Stimulated activated CD8-positive, alpha-beta memory T cell treated with anti-CD3 and anti-CD28 coated beads, Interleukin-12 subunit alpha, Interleukin-12 subunit beta, amount 100 ng/mL, for 24 hours (primary cell): ENCODE results near the gene TF.
"Not testable (repeated sequence)": the region's sequence is repeated elsewhere in the genome, so short reads cannot be mapped to it uniquely, and the experiment has no call there.

Experiments used
- DNase-seq: peaks from one replicate; pipeline ENCODE4 v3.0.0-alpha.2; 2020; ENCODE audit errors: extremely low read depth

Gene TF

DNA sequence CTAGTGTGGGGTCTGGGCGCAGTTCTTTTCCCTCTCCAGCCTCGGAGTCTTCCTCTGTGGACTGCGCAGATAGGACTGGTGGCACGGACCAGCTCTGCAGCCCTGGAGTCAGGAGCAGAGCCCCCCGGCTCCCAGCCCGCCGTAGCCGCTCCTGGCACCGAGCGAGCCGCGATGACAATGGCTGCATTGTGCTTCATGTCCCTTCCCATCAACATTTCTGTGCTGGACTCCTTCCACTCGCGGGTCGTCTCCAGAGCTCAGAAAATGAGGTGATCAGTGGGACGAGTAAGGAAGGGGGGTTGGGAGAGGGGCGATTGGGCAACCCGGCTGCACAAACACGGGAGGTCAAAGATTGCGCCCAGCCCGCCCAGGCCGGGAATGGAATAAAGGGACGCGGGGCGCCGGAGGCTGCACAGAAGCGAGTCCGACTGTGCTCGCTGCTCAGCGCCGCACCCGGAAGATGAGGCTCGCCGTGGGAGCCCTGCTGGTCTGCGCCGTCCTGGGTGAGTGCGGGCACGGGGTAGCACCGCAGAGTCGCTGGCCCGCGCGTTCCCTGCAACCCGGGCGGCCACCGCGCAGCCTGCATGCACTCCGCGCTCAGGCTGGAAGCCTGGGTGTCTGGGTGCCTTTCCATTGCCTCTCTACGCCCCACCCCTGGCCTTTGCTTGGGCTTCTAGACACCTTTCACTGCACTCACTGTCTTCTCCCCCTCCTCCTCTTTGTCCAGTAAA is at the start of gene TF:
TSS of gene TF (plus strand) at position 413 of the 731 bp plus-strand sequence. CDS start at position 461, 48 bp downstream.
- DNase-seq: no peak

- DNase-seq: no peak
Measured at GRCh38 chr3:133697960-133698359, 48.2 kb upstream of the TF start.

DNA sequence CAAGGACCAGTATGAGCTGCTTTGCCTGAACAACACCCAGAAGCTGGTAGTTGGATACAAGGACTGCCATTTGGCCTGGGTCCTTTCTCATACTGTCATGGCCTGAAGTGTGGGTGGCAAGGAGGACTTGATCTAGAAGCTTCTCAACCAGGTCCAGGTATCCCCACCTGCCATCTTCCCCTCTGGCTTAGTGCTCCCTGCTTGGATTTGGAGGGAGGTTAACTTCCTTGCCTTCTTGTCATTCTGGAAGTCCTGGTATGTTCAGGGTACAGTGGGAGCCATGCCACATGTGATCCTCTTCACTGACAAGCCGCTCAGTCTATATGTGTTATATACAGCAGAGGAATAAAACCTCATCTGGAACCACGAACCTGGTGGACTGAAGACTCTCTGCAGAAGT is 46.7 kb upstream of the TF start:
- no peak for DNase-seq

- DNase-seq: no peak
Measured at GRCh38 chr3:133699903-133700302, 46.3 kb upstream of the TF start.

DNA sequence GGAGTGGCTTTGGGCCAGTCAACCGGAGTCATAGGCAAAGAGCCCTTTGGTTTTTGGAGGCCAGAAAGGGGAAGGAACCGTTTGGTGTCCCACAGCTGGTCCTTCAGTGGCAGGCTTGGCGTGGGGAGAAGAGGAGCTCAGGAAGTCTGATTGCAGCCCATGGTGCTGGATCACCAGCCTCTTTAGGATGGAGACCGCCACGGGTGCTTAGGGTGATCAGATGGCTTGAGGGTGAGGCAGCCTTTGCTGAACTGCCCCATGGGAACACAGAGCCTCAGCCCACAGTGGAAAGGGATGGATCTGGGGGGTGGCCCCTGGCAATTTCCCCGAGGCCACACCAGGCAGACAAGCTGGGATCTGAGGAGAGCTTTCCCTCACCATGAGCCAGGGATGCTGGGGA is 45.8 kb upstream of the TF start:
- DNase-seq: no peak

GRCh38 chr3:133701435-133702358 is 44.5 kb upstream of the TF start:
- no peak for DNase-seq

DNA sequence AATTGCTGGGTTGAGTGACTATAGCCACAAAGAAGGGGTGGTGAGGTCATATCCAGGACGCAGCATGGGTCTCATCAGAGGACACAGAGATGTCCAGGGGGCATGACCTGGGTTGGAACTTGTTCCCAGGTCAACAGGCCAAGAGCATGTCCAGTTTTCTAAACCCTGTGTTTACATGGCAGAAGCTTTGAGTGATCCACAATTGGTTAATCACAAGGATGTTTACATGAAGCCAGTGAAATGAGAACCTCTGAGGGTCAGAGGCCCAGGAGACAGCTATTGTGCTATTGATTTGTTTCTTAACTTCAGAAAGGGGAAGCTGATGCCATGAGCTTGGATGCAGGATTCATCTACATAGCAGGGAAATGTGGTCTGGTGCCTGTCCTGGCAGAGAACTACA is 42.3 kb upstream of the TF start:
- no peak for DNase-seq

GRCh38 chr3:133706033-133706432 is 40.2 kb upstream of the TF start:
- DNase-seq: no peak

DNA sequence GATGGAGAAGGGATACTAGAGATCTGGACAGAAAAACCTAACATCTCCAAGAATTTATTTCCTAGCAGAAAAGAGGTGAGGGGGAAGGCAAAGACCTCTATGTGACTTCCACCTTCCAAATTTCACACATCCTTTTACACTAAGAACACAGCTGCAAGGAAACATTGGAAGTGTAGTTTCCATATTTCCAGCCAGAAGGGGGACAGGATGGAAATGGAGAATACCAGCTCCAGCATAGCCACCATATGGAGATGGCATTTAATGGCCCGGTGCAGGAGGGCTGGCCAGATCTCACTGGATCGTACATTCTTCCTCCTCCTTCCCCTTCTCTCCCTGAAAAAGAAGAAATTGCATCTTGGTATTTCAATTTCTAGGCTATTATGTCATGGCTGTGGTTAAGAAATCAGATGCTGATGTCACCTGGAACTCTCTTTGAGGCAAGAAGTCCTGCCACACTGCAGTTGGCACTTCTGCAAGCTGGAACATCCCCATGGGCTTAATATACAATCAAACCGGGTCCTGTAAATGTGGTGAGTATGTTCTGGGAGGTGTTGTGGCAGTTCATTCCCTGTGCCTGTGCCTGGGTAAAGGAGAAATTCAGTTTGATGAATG is 36.9 kb upstream of the TF start:
- no peak for DNase-seq

DNA sequence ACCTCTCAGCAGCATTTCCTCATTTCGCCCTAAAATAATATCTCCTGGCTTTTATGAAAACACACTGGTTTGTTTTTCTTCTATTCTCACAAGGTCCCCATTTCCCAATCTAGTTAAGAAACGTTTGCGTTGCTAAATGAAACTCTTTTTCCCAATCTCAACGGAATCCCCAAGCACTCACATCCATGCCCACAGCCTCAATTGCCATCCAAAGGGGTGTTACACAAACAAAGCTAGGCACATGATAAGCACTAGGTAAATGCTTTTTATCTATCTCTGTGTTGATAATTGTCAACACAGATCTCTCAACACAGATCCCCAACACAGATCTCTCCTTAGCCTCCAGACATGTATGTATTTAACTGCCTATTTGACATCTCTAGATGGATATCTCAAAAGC is 35.2 kb upstream of the TF start:
- no peak for DNase-seq

DNA sequence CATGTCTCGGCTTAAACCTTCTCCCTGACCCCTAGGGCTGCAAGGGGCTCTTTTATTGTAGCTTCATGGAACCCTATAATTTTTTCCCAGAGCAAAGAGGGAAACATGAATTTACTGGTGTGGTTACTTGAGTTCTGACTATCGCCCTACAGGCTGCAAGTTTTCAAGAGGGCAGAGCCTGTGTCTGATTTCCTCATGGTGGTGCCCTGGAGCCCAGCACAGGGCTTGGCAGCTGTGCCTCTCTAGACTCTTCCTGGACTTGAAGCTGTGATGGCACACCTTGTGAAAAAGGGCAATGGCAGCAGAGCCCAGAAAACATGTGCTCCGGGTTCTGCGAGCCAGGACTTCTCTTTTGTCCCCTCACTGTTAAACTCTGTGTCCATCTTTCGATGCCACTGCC is 34.2 kb upstream of the TF start:
- no peak for DNase-seq

- no peak for DNase-seq
Measured at GRCh38 chr3:133713347-133713746, 32.8 kb upstream of the TF start.

- DNase-seq: no peak
Measured at GRCh38 chr3:133717424-133717823, 28.8 kb upstream of the TF start.

GRCh38 chr3:133722935-133723334 is 23.3 kb upstream of the TF start:
- no peak for DNase-seq

DNA sequence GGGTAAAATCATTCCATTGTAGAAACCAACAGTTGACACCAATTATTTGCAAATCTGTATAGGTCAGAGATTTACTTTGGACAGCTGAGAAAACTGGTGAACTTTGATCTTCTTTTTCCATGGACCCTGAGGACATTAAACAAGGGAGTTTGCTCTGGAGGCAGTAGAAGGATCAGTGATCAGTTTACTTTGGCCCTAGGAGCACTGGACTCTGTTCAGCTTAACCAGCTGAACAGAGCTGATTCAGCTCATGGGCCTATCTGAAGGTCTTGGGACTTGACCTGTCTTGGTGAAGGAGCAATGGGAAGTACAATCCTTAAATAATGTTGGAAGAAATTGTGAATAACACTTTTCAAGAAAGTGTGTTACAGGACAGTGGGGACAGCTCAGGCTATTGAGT is 15.2 kb upstream of the TF start:
- DNase-seq: no peak

- not testable (repeated sequence) for DNase-seq
Measured at GRCh38 chr3:133732231-133732630, 14.0 kb upstream of the TF start.

DNA sequence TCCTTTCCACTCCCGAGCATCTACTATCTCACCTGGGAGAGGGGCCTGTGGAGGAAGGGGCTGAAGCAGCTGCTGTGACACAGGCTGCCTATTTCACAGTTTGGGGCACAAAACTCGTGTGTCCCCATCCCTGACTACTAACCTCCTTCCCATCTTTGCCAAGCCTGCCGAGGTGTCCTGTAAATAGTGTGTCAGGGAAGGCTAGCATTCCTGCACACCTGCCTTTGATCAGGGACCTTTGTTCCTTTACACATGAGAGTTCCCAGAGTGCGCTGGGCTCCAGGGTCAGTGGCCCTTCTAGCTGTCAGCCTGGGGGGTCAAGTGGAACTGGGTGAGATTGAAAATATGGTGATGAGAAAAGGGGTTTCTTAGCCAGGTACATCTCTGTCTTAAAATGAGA is 13.0 kb upstream of the TF start:
- DNase-seq: no peak

GRCh38 chr3:133734305-133734704 is 11.9 kb upstream of the TF start:
- no peak for DNase-seq

GRCh38 chr3:133742351-133743091 is 3.7 kb upstream of the TF start:
- no peak for DNase-seq

DNA sequence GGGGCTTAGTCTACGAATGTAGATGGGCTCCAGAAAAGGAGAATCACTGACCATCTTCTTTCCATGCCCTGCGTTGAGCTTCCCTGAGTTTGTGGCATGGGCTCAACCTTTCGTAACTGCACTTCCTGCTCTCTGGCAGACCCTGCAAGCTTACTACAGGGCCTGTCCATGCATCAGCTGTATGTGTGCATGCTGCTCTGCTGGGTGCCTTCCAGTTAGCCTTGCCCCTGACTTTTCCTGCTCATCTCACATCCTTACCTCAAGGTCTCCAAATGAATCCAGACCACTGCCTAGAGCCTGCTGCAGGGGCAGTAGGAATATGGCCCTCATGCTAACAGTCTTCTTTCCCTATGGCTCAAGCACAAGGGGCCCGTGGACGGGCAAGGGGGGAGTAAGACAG is 2.0 kb upstream of the TF start:
- DNase-seq: no peak

GRCh38 chr3:133745108-133745507 is 1.1 kb upstream of the TF start:
- no peak for DNase-seq

DNA sequence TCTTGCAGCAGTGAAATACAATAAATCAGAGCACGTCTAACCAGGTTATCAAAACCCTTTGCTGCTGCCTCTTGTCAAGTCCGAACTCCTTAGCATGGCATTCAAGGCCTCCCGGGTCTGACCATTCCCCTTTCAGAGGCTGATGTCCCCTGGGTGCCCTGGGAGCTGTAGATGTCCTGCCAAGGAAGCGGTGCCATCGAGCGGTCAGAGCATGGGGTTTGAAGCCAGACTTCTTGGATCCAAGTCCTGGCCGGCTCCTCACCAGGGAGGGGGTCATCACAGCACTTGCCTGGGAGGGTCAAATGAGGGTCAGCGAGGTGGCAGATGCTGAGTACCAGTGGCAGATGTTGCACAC is 496 bp downstream of the TF start:
- DNase-seq: no peak
